ENCODE data around the gene GPC6. TPM values are rescaled to one million over a fixed set of nuclear protein-coding genes. Genes with fewer than 3 reads are reported as not detected.

The GPC6 gene
- total and polyA plus RNA-seq, 2 donors (not counting 3 experiments of a cell fraction or from before 2014, with no cell fraction given): 0.01 TPM; not detected in 1

DNA sequence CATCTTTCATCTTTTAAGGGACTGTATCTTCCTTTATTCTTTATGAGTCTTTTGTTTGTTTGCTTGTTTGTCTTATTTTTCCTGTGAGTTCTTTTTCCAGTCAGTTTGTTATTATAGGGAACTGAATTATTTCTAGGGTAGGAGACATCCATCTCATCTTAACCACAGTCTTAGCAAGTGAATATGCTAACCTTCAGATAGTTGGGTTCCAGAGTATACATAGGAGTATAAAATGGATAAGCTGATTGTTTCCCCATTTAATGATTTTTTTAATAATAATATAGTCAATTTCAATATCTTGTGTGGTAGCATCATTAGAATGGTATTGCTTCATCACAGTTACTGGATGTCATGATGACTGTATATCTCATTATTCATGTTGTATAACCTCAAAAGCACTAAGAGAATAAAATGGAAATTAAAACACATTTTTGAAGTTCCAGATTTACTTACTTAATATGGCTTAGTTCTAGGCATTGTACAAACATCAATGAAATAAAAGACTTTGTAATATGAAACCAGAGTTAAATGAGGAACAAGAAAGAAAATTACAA is 33.0 kb downstream of the GPC6 start:
- H3K36me3 ChIP-seq (ENCODE audit: control insufficient read depth in 2 of 2, extremely low read depth in 1 of 2, insufficient read depth in 2 of 2, low read length in 2 of 2): no peaks in the 10 kb centered on the region
- TF ChIP-seq JUN (IDR thresholded peaks at IDR 0.05; ENCODE audit: borderline replicate concordance, insufficient read depth, insufficient read length, low read depth): no peak
- TF ChIP-seq, protein P1, sequence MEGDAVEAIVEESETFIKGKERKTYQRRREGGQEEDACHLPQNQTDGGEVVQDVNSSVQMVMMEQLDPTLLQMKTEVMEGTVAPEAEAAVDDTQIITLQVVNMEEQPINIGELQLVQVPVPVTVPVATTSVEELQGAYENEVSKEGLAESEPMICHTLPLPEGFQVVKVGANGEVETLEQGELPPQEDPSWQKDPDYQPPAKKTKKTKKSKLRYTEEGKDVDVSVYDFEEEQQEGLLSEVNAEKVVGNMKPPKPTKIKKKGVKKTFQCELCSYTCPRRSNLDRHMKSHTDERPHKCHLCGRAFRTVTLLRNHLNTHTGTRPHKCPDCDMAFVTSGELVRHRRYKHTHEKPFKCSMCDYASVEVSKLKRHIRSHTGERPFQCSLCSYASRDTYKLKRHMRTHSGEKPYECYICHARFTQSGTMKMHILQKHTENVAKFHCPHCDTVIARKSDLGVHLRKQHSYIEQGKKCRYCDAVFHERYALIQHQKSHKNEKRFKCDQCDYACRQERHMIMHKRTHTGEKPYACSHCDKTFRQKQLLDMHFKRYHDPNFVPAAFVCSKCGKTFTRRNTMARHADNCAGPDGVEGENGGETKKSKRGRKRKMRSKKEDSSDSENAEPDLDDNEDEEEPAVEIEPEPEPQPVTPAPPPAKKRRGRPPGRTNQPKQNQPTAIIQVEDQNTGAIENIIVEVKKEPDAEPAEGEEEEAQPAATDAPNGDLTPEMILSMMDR (IDR thresholded peaks at IDR 0.05; ENCODE audit: extremely low read depth in 1 of 2, insufficient read depth in 1 of 2, low read depth in 1 of 2, low read length in 2 of 2): no peak
- TF ChIP-seq MYC (IDR thresholded peaks at IDR 0.05; ENCODE audit: low read depth, low read length): no peak
- TF ChIP-seq EZH2 (IDR thresholded peaks at IDR 0.05; ENCODE audit: borderline replicate concordance, low read depth, low read length, severe bottlenecking): no peak
- no peak for TF ChIP-seq MAX (IDR thresholded peaks at IDR 0.05; ENCODE audit: insufficient read depth, insufficient read length)
- no peak for TF ChIP-seq POLR2A (IDR thresholded peaks at IDR 0.05; ENCODE audit: low read depth, low read length)
- TF ChIP-seq GATA2 (IDR thresholded peaks at IDR 0.05; ENCODE audit: insufficient read depth, insufficient read length, low read depth, low read length): no peak
- TF ChIP-seq FOS (IDR thresholded peaks at IDR 0.05; ENCODE audit: borderline replicate concordance, insufficient read depth, low read length): no peak
- H4K20me1 ChIP-seq (replicated peaks; ENCODE audit: control insufficient read depth, extremely low read depth, insufficient read depth, low read length): no peaks in the 10 kb centered on the region
- H3K9me1 ChIP-seq (replicated peaks; ENCODE audit: control insufficient read depth, extremely low read depth, insufficient read depth, low read length): no peaks in the 10 kb centered on the region
- no peak overlapping the region for H3K9ac ChIP-seq (replicated peaks; ENCODE audit: extremely low read depth, insufficient read depth, low read length)
- no peaks in the 10 kb centered on the region for H3K27me3 ChIP-seq (ENCODE audit: control insufficient read depth in 2 of 2, insufficient read depth in 2 of 2, low read length in 2 of 2)
- CTCF ChIA-PET: no interaction called here
- H3K4me2 ChIP-seq (ENCODE audit: insufficient read depth, low read length): no peak overlapping the region
- no TSS peak for BruUV-seq (replicated peaks)
- no peak overlapping the region for H3K27ac ChIP-seq (ENCODE audit: insufficient read depth, low read depth, low read length)
- POLR2A ChIA-PET: no interaction called here
- H3K79me2 ChIP-seq (ENCODE audit: control insufficient read depth, insufficient read depth, low read length): no peaks in the 10 kb centered on the region
- no peak overlapping the region for H2AFZ ChIP-seq (ENCODE audit: low read depth, low read length)
- FAIRE-seq (no peak), DNase-seq (ENCODE audit: low read depth, low spot score) (no peak)
- H3K4me3 ChIP-seq (replicated peaks in 1 of 3; ENCODE audit: insufficient read depth in 1 of 3, low read depth in 1 of 3, low read length in 3 of 3): no peak overlapping the region
- dilution Hi-C loops (cut with MboI; ENCODE audit: extremely low pct_ligation_motif_present, low sequenced_read_pairs) (no loop called here), intact Hi-C loops (cut with micrococcal nuclease) (no loop called here)
- no peaks in the 10 kb centered on the region for H3K4me1 ChIP-seq (ENCODE audit: control insufficient read depth, extremely low read depth, insufficient read depth, low read length)
- peaks cover 7% of the 10 kb centered on the region for H3K9me3 ChIP-seq (replicated peaks; ENCODE audit: control insufficient read depth, insufficient read depth, low read length)

All from endothelial cell of umbilical vein (primary cell).